Stimulated activated CD8-positive, alpha-beta memory T cell treated with anti-CD3 and anti-CD28 coated beads, Interleukin-7, amount 100 ng/mL, for 1 hour (primary cell): ENCODE data around the gene MEGF11.

Source experiments
- DNase-seq, 2 donors: peaks; one replicate each; pipeline ENCODE4 v3.0.0-alpha.2; 2020; ENCODE audit warnings: low read depth in 2 of 2

MEGF11 gene

DNA sequence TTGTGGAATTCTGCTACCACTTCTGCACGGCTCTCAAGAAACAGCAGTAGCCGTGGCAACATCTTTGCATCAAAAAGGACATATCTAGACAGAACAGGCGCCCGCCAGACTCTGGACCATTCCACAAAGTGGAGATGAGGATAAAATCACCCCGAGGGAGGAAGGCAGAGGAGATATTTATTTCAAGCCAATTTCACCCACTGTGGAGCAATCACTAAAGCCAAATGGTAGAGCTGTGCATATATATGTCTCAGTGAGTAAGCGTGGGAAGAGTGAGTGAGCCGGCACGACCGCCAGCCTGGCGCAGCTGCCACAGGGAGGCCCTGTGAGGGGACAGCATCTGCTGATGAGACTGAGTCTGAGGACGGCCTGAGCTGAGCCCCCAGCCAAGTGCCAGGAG lies 111.3 kb downstream of the MEGF11 start:
- no peak for DNase-seq

DNA sequence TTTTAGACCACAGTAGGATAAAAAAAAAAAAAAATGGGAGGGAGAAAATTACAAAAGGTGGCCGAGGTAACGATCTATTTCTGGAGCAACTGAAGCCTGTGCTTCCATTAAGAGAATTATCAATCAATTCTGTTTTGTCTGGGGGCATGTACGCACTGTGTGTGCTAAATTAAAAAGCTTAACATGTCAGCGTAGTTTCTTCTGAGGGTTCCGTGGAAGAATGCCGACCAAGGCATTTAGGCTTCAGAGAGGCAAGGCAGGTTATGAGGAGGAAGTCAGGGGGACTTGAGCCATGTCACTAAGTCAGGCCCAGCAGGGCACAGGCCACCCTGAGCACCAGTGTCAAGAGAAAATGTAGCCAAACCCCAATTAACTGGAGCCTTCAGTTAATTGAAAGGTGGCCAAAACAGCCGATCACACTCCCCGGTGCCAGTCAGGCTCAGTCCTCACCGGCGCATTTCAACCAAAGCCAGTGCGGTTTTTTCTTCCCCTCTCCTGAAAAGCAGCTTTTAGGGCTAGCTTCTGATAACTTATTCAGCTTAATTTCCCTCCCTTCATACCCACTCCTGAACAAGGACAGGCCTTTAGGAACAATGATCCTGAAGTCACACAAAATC lies 113.9 kb downstream of the MEGF11 start:
- DNase-seq: no peak

DNA sequence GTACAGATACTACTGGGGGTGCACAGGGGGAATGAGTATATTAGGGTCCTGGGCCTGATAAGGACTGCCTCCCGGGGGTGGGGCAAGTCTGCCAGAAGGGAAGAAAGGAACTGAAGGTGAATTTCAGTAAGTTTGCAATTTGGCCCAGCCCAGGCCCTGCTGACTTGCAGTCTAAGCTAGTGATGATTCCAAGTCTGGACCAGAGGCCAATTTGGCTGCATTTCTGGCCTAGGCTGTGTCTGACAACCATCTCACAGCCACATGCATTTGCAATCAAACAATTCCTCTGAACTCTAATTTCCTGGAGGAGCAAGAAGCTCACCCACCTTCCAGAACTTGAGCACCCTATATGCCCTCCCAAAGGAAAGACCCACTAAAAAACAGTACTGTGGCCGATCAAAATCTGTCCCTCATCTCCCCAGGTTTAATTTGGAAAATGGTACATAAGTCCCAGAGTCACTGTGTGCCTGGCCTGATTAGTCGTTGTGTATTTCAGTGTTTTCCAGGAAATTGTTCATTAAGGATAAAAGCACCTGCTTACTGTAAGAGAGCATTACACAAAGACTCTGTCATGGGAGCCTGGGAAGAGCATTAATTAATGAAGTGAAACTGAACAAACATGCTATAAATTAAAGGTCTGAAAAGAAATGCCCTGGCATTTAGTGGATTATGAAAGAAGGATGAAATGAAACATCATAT lies 114.5 kb downstream of the MEGF11 start:
- DNase-seq: no peak

DNA sequence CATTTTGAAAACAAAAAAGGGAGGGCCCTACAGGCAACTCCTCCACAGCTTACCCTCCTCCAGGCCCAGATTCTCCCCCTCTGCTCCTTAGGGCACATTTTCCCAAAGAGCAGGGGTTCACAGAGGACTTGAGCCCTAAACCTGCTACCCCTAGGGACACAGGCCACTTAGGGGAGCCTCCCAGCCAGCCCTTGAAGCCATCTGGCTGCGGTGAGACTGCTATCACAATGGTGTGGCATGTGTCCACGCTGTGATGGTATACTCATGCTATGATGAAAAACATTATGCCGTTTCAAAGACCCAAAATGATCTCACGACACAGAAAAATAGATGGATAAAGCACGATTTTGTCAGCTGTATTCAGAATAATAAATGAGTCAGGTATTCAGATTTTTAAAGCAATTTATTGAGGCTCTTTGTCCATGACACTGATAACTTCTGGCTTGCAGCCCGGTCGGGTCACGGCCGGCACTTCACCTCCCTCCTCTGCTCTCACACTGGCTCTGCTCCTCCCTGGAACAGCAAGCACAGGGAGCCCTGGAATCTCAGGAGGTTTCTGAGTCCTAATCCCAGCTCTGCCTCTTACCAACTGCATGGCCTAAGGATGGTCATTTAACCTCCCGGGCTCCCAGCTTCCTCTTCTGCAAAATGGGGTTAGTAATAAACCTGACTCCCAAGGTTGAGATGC lies 115.3 kb downstream of the MEGF11 start:
- DNase-seq: no peak

DNA sequence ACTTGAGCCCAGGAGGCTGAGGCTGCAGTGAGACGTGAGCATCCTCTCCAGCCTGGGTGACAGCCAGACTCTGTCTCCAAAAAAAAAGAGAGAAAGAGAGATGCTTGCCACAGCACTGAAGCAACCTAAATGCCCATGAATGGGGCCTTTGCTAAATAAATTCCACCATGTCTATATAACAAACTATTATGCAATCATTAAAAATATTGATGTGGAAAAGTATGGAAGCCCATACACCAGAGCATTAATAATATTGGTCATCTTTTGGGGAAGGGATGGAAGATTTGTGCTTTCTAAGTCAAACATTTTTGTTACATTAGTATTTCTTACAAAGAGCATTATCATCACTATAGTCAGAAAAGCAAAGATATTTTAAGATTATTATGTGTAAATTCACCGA lies 116.6 kb downstream of the MEGF11 start:
- no peak for DNase-seq

DNA sequence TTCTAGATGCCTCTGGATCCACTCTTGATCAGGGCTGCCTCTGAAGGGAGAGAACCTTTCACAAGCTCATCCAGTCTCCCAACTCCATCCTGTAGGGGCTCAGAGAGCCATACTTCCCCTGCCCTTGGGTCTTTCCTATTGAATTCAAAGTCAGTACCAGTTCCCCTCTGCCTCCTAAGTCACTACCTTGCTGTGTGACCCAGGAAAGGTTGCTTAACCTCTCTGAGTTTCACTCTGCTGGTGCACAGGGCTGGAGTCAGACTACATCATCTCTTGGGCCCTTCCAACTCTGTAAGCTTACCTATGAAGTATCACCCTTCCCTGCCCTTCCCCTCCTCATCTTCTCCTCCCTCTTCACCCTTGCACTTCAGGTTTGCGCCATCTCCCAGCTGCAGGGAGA lies 117.9 kb downstream of the MEGF11 start:
- no peak for DNase-seq

DNA sequence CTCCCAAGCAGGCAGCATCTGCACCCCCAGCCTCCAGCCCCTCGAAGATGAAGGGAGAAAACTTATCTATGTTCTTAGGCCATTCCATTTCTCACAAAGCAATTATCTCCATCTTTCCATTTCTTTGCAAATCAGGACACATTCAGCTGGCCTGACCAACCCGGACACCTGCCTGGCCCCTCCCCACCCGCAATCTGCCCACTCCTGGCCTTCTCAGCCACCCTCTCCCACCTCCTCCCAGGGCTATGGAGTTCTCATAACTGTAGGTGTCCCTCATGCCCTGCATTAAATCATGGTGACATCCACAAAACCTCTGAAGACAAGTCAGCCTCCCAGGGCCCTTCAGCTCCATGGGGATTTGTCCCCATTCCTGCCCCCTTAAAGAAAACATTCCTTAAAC lies 119.3 kb downstream of the MEGF11 start:
- no peak for DNase-seq

DNA sequence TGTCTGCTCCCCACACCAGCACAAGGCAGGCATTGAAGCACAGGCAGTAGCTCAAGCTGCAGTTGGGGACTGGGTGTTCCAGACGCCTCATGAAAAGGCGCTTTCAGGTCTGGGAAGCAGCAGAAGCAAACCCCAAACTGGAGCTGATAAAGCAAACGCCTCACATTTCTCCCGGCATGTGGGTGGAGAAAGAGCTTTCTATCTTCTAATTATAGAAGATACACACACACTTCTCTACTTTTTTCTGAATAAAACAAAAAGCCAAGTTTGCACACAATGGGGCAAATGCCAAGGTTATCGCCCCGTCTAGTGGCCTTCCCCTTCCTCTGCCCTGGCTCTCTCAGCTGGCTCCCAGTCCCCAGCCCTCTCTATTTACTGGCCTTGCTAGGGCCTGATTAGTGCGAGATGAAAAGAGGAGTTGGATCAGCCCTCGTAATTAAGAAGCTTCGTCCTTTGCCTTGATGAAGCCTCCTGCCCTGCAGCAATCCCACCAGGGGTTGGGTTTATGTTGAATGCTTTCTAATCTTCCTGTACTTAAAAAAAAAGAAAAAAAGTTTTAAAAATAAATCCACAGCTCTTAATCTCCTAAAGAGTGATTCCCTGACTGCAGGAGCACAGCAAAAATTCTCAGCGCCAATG lies 120.2 kb downstream of the MEGF11 start:
- DNase-seq: no peak

DNA sequence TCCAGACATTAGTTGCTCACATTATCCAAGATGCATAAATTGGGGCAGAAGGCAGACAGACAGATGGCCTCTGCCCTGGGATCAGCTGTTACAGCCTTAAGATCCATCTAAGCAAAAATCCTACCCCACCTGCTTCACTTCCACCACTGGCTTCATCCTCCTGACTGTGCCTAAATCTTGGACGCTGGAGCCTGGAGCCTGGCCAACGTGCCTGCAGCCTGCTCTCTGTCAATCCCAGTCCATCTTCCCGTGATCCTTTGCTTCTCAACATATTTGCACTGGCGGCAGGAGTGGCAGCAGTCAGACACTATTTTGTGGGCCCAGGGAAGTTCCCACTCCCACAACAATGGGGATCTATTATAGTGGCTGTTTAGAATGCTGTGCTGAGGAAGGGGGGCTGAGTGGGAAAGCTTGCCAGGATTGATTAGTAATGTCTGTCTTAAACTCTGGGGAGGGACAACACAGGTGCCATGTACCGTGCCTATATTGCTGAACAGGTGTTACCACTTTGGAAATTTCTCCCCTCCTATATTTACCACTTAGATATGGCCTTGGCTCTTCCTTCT lies 121.2 kb downstream of the MEGF11 start:
- DNase-seq: no peak

DNA sequence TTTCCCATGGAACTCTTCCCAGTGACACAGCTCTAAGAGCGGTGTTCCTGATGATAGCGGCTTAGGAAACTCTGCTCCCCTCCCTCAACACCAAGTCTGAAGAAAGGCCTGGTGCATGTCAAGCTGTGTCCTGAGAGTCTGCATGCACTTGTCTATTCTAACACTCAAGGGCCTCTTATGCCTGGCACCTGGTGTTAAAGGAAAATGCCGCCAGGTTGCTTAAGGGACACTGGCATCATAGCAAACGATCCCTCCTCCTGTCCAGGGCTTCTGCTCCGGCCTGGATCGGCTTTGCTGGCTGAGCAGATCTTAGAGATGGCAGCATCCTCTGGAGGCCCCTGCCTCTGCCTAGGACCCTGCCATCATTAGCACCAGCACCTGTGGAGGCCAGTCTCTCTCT lies 121.7 kb downstream of the MEGF11 start:
- DNase-seq: no peak

DNA sequence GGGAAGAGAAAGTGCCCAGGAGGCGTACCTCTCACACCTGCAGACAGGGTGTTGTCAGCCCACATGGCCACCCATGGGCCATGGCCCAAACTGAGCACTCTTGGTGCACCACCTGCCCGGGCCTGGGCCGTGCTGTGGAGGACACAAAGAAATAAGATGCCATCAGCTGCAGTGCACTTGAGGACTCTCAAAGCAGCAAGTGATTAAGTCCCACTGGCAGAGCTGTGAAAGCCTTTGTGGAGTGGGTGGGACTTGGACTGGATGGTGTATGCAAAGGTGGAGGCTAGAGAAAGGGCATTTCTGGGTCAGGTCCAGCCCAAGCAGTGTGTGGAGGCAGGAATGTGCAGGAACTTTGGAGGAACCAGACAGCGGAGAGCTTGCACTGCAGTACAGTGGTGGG lies 122.3 kb downstream of the MEGF11 start:
- no peak for DNase-seq

DNA sequence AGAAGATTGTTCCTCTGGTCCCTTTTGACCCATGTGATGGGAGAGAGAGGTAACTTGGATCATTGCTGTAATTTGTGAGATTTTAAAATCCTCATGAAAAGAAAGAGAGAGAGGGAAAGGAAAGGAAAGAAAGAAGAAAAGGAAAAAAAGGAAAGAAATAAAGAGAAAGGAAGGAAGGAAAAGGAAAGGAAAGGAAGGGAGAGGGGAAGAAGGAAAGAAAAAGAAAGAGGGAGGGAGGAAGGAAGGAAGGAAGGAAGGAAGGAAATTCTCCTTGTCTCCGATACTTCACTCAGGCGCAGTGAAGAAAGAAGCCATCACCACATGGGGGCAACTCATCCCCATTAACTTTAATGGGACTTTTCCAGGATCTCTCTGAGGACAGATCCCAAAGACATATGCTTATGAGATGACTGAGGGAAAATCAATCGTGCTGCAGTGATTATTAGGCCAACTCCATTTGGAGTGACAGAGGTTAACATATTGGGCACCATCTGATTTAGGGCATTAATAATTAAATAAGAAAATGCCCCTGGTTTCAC lies 123.0 kb downstream of the MEGF11 start:
- DNase-seq: no peak

DNA sequence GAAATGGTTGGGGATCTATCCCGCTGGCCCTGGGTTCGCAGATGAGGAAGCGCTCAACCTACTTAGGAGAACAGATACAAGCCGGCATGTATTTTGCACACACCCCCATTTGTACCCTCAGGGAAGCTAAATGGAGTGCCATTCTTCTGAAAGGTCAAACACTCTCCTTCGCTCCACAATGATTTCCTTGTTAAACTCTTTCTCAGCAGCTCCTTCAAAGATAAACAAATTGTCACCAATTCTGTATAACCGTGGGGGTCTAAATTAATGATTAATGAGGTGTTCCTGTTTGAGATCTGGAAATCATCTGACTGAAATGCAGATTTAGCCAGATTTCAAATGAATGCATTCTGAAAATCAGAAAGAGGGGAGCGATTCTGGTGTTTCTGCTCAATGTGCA lies 124.0 kb downstream of the MEGF11 start:
- DNase-seq: no peak

DNA sequence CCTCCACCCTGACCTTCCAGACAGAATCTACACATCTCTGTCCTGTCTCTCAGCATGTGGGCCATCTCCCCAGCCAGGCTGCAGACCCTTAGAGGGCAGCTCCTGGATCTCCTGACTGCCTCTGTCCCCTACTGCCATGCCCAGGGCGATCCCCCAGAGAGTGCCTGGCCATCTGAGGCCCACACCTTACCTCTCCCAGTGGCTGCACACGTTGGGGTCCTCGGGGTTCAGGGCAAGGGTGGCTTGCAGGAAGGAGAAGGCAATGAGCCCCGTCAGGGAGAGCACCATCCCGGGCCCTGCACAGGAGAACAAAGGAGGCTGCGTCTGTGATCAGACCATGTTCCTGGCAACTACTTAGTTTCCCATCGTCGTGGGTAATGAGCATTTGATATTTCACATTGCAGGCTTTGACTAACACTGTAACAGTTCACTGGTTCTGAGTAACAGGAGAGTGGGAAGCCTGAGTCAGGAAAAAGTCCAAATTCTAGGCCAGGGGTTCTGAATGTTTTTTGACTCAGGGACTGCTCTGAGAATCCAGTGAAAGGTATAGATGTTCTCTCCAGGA lies 125.4 kb downstream of the MEGF11 start:
- DNase-seq: no peak

DNA sequence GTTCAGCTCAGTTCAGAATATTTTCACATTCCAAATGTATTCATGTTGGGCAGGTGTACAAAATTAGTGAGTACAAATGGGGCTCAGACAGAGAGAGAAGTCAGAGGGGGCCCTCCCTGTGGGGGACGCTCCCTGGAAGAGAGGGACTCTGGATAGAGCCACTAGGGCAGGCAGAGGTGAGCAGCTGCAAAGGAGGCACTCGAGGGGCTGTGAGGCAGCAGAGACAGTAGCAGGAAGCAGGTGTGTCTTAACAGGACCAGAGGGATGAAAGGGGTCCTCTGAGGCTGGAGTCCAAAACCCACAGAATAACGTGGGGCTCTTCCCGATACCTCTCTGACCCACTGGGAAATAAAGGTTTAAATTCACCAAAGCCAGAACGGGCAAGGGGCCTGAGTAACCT lies 127.1 kb downstream of the MEGF11 start:
- no peak for DNase-seq

DNA sequence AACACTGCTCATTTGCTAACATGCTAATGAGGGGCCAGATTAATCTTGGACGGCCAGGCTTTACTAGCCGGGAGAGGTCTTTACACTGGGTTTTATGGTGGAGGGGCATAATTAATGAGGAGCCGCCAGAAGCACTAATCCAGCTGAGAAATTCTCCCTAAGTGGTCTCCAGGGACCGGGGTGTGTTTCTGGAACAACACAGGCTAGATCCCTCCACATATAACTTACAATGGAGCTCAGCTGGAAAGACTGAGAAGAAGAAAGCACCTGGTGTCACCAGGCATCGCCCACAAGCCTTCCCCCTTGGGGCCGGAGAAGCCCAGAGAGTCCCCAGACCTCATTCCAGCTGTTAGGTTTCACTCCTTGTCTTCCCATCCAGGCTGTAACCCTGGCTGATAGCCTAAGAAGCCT lies 127.5 kb downstream of the MEGF11 start:
- DNase-seq: no peak

DNA sequence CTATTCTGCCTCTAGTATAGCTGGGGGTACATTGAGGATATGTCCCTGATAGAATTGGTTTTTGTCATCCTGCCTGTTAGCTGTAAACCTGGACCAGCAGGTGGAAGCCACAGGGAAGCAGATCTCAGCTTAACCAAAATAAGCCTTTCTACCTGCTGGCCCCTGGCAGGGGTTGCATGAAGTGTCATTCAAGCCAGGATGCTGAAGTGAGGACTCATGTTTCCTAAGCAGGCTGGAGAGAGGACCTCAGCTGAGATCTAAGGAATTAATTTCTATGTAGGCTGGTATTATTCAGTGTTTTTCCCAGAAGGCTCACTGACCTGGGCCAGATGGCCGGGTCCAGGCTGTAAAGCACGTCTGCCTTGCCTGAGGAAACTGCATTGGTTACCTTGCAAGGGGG lies 128.9 kb downstream of the MEGF11 start:
- no peak for DNase-seq

DNA sequence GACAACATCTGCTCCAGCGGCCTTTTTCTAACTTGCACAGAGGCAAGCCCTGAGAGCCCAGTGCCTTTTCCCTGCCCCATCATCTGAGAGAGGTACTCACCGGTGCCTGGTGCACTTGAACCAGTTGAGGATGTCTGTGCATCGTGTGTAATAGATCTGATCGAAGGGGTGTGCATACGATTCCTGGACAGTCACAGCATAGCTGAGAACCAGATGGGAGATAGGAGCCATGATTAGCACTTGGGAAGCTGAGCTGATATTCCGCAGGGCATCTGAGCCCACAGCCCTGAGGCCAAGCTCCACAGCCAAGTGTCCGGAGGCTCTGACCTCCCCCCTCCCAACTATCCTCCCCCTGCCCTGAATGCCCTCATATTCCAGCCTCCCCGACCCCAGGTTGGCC lies 129.8 kb downstream of the MEGF11 start:
- no peak for DNase-seq

DNA sequence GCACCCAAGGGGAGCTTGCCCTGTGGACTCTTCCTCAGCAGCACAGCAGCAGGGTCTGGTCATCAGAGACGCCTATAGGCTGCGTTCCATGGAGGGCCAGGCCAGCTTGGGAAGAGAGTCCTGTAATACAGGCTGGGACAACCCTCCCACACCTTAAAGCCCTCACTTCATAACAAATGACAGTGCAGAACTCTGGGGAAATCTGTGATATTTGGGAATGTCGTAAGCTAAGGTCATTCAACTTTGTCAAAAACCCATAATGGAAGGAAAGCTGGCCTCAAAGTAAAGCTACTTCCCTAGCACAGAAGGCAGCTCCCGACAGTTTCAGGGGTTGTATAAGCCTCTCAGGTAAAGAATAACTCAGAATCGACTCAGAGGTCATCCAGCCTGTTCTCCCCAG lies 133.1 kb downstream of the MEGF11 start:
- DNase-seq: no peak

DNA sequence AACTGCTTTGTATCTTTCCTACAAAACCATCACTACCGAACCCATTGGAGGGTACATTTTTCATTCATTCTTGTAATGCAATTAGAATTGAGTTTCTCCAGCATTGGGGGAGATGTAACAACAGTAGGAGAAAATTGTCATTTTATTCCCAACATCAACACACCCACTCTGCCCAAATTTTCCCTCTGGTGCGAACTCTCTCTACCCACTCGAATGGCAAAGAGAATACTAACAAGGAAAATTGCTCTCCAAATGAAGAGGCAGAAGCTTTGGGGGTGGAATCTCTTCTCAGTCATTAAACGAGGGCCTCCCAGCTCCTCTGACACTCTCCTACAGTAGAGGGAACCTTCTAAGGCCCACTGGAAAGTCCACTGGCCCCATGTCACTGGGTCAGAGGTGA lies 135.7 kb downstream of the MEGF11 start:
- DNase-seq: no peak

DNA sequence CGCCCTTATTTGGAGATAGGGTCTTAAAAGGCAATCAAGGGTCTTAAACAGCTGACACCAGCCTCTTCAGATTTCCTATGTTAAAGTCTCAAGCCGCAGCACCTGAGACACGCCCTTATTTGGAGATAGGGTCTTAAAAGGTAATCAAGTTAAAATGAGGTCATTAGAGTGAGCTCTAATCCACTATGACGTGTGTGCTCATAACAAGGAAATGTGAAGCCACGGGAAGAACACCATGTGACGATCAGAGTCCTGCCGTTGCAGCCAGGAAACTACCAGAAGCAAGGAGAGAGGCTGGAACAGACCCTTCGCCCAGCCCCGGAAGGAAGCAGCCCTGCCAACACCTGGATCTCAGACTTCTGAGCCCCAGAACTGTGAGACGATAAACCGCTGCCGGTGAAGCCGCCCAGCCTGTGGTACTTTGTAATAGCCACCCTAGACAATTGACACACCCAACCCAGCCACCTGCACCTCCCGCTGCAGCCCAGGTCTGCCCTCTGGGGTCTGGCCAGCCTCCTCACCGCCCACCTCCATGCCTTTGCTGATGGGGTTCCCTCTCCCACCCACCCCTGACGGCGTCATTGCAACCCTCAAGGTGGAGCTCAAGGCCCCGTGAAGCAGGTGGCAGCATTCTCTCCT lies 137.9 kb downstream of the MEGF11 start:
- DNase-seq: no peak
